Astrocyte (in vitro differentiated cells and primary cell): Measurements from ENCODE around the gene SND1. TPM values are rescaled to one million over a fixed set of nuclear protein-coding genes. Genes with fewer than 3 reads are reported as not detected.

ENCODE experiments used
- DNase-seq: peaks from one replicate; pipeline ENCODE4 v3.0.0-alpha.2; 2010; ENCODE audit warnings: low read depth
- FAIRE-seq: peaks from 2 replicates; lab custom pipeline; 2011; peaks lifted over from hg19 to GRCh38; lab: Jason Lieb, UNC
- H2AFZ ChIP-seq: 2 replicates; pipeline ENCODE4 v1.6.0; 2012; ENCODE audit warnings: low read depth, low read length, inconsistent platforms
- H3K27ac ChIP-seq: 2 replicates; pipeline ENCODE4 v1.5.1; 2011; ENCODE audit warnings: low read depth, low read length, inconsistent platforms
- H3K27me3 ChIP-seq: 2 replicates; pipeline ENCODE4 v1.6.0; 2011; ENCODE audit warnings: low read length, inconsistent platforms; ENCODE audit not compliant: insufficient read depth
- H3K36me3 ChIP-seq: 2 replicates; pipeline ENCODE4 v1.5.1; 2011; ENCODE audit warnings: low read length, inconsistent platforms; ENCODE audit not compliant: insufficient read depth
- H3K4me1 ChIP-seq: 2 replicates; pipeline ENCODE4 v1.5.1; 2011; ENCODE audit warnings: low read length, inconsistent platforms; ENCODE audit not compliant: insufficient read depth
- H3K4me2 ChIP-seq: 2 replicates; pipeline ENCODE4 v1.6.0; 2012; ENCODE audit warnings: low read length, inconsistent platforms
- H3K4me3 ChIP-seq: 2 replicates; pipeline ENCODE4 v1.5.1; 2011; ENCODE audit warnings: low read depth, mild to moderate bottlenecking, low read length, inconsistent platforms; ENCODE audit not compliant: insufficient read depth
- H3K79me2 ChIP-seq: 2 replicates; pipeline ENCODE4 v1.6.0; 2012; ENCODE audit warnings: mild to moderate bottlenecking, low read length, inconsistent platforms; ENCODE audit not compliant: insufficient read depth
- H3K9ac ChIP-seq: 2 replicates; pipeline ENCODE4 v1.6.0; 2012; ENCODE audit warnings: mild to moderate bottlenecking, low read length, inconsistent platforms
- H3K9me3 ChIP-seq: 2 replicates; pipeline ENCODE4 v1.5.1; 2012; ENCODE audit warnings: low read depth, mild to moderate bottlenecking, low read length, inconsistent platforms; ENCODE audit not compliant: insufficient read depth
- H4K20me1 ChIP-seq: 2 replicates; pipeline ENCODE4 v1.6.0; 2012; ENCODE audit warnings: low read length, inconsistent platforms; ENCODE audit not compliant: insufficient read depth
- H3K27ac Mint-ChIP-seq: one replicate; pipeline ENCODE4 v1.8.0; 2021; ENCODE audit warnings: mild to moderate bottlenecking, mixed read lengths; ENCODE audit not compliant: unreplicated experiment
- H3K27me3 Mint-ChIP-seq: one replicate; pipeline ENCODE4 v1.8.0; 2021; ENCODE audit warnings: low read depth, mixed read lengths; ENCODE audit not compliant: unreplicated experiment
- H3K36me3 Mint-ChIP-seq: one replicate; pipeline ENCODE4 v1.8.0; 2021; ENCODE audit warnings: low read depth, mixed read lengths; ENCODE audit not compliant: unreplicated experiment
- H3K4me1 Mint-ChIP-seq: one replicate; pipeline ENCODE4 v1.8.0; 2021; ENCODE audit warnings: low read depth, mixed read lengths; ENCODE audit not compliant: unreplicated experiment
- H3K4me3 Mint-ChIP-seq: one replicate; pipeline ENCODE4 v1.8.0; 2021; ENCODE audit warnings: mild to moderate bottlenecking, moderate library complexity, mixed read lengths; ENCODE audit not compliant: unreplicated experiment
- H3K9me3 Mint-ChIP-seq: one replicate; pipeline ENCODE4 v1.8.0; 2021; ENCODE audit warnings: mild to moderate bottlenecking, mixed read lengths; ENCODE audit not compliant: unreplicated experiment
- EZH2 ChIP-seq: IDR thresholded peaks from 2 replicates; pipeline ENCODE4 v1.6.1; 2012; ENCODE audit warnings: mild to moderate bottlenecking, low read length, inconsistent platforms; ENCODE audit not compliant: insufficient read depth
- total RNA-seq: library from RNA; stranded (reverse); gene quantifications from 2 replicates; pipeline ENCODE4 v1.2.1, GENCODE V29; 2021
- TF ChIP-seq, protein P1 (sequence below): IDR thresholded peaks from 2 replicates; pipeline ENCODE4 v1.5.1; 2011; ENCODE audit warnings: low read depth, mild to moderate bottlenecking, inconsistent platforms, low read length, moderate library complexity; ENCODE audit not compliant: insufficient read depth

SND1 gene
- total RNA-seq, 1 donor from 2014 or later = 267 TPM

DNA sequence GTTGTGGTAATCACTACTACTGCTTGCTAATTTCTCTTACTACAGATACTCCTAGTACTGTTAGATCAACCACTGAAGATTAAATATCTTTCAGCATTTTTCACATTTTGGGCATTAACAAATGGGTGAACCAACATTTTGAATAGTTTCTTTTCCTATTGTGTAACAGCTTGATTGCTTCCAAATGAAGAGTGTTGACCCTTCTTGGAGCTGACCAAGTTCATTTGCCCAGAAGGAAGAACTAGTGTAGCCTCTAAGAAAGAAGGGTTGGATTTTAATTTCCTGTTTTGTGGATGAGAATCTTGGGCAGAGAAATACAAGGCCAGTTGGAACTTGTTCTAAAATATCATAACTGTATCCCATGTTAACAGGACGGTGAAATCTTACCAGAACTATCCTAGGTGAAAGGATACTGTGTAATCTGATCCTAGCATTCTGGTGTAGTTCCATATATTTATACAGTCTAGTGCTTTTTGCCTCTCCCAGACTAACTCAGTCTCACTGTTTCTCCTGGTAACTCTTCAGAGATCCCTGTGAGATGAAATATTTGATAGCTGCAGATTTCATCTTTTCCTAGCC is 37.3 kb downstream of the SND1 start:
- Mint-ChIP-seq H3K4me1 (peaks cover 19% of the 10 kb centered on the region), H3K27ac (no peak overlapping the region), H3K4me3 (no peak overlapping the region), H3K27me3 (no peaks in the 10 kb centered on the region), H3K36me3 (peaks cover 31% of the 10 kb centered on the region), H3K9me3 (no peaks in the 10 kb centered on the region)
- Histone ChIP-seq H3K4me1 (no peaks in the 10 kb centered on the region), H3K27ac (no peak overlapping the region), H3K9me3 (no peaks in the 10 kb centered on the region), H3K36me3 (peaks cover 37% of the 10 kb centered on the region), H3K4me2 (no peak overlapping the region), H3K4me3 (no peak overlapping the region), H3K79me2 (peaks cover 93% of the 10 kb centered on the region), H2AFZ (no peak overlapping the region), H4K20me1 (peaks cover 86% of the 10 kb centered on the region), H3K9ac (no peak overlapping the region), H3K27me3 (no peaks in the 10 kb centered on the region)
- DNase-seq (no peak), FAIRE-seq (no peak)
- TF ChIP-seq EZH2 = no peak
- TF ChIP-seq, protein P1, sequence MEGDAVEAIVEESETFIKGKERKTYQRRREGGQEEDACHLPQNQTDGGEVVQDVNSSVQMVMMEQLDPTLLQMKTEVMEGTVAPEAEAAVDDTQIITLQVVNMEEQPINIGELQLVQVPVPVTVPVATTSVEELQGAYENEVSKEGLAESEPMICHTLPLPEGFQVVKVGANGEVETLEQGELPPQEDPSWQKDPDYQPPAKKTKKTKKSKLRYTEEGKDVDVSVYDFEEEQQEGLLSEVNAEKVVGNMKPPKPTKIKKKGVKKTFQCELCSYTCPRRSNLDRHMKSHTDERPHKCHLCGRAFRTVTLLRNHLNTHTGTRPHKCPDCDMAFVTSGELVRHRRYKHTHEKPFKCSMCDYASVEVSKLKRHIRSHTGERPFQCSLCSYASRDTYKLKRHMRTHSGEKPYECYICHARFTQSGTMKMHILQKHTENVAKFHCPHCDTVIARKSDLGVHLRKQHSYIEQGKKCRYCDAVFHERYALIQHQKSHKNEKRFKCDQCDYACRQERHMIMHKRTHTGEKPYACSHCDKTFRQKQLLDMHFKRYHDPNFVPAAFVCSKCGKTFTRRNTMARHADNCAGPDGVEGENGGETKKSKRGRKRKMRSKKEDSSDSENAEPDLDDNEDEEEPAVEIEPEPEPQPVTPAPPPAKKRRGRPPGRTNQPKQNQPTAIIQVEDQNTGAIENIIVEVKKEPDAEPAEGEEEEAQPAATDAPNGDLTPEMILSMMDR = no peak

DNA sequence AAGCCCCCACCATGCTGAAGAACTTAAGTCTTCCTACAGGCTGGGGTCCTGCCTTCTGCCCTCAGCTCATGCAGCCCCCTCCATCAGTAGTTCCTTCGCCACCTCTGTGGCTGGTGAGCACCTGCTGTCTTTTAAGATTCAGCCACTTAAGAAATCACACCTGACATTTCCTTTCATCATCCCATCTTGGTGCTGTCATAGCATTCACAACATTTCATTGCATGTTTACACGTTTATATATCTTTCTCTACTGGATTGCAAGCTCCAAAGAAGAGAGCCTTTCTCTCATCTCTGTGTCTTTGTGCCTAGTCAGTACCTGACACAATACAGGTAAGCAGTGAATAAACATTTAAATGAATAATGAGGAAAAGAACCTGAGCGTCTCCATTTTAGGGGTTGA is 38.3 kb downstream of the SND1 start:
- no peak for TF ChIP-seq EZH2
- TF ChIP-seq, protein P1 = no peak
- Histone ChIP-seq H3K36me3 (peaks cover 47% of the 10 kb centered on the region), H3K79me2 (peaks cover 93% of the 10 kb centered on the region), H3K9ac (no peak overlapping the region), H3K4me1 (no peaks in the 10 kb centered on the region), H3K4me2 (no peak overlapping the region), H3K9me3 (no peaks in the 10 kb centered on the region), H3K4me3 (no peak overlapping the region), H3K27ac (no peak overlapping the region), H4K20me1 (peaks cover 86% of the 10 kb centered on the region), H3K27me3 (no peaks in the 10 kb centered on the region), H2AFZ (no peak overlapping the region)
- no peak for FAIRE-seq
- no peak for DNase-seq
- H3K4me1 Mint-ChIP-seq = peaks cover 14% of the 10 kb centered on the region
- H3K27ac Mint-ChIP-seq = no peak overlapping the region
- H3K27me3 Mint-ChIP-seq = no peaks in the 10 kb centered on the region
- peaks cover 37% of the 10 kb centered on the region for H3K36me3 Mint-ChIP-seq
- no peak overlapping the region for H3K4me3 Mint-ChIP-seq
- no peaks in the 10 kb centered on the region for H3K9me3 Mint-ChIP-seq

- Mint-ChIP-seq H3K27ac (no peak overlapping the region), H3K9me3 (no peaks in the 10 kb centered on the region), H3K27me3 (no peaks in the 10 kb centered on the region), H3K4me1 (peaks cover 11% of the 10 kb centered on the region), H3K36me3 (peaks cover 41% of the 10 kb centered on the region), H3K4me3 (no peak overlapping the region)
- H3K9ac ChIP-seq = no peak overlapping the region
- H3K4me3 ChIP-seq = no peak overlapping the region
- no peak for TF ChIP-seq EZH2
- TF ChIP-seq, protein P1 = no peak
- H4K20me1 ChIP-seq = peaks cover 86% of the 10 kb centered on the region
- no peaks in the 10 kb centered on the region for H3K27me3 ChIP-seq
- H3K4me2 ChIP-seq = no peak overlapping the region
- no peak overlapping the region for H2AFZ ChIP-seq
- no peak overlapping the region for H3K27ac ChIP-seq
- H3K79me2 ChIP-seq = peaks cover 93% of the 10 kb centered on the region
- H3K36me3 ChIP-seq = peaks cover 48% of the 10 kb centered on the region
- H3K4me1 ChIP-seq = no peaks in the 10 kb centered on the region
- FAIRE-seq = no peak
- H3K9me3 ChIP-seq = no peaks in the 10 kb centered on the region
- DNase-seq = no peak
These were observed 38.8 kb downstream of the SND1 start for GRCh38 chr7:127690806-127691205.
